Inflammatory macrophage (primary cell): Measurements from ENCODE around the gene RORC.

Source experiments
- DNase-seq, 2 donors: peaks; one replicate each; pipeline ENCODE4 v3.0.0-alpha.2; 2020 to 2022

RORC gene

DNA sequence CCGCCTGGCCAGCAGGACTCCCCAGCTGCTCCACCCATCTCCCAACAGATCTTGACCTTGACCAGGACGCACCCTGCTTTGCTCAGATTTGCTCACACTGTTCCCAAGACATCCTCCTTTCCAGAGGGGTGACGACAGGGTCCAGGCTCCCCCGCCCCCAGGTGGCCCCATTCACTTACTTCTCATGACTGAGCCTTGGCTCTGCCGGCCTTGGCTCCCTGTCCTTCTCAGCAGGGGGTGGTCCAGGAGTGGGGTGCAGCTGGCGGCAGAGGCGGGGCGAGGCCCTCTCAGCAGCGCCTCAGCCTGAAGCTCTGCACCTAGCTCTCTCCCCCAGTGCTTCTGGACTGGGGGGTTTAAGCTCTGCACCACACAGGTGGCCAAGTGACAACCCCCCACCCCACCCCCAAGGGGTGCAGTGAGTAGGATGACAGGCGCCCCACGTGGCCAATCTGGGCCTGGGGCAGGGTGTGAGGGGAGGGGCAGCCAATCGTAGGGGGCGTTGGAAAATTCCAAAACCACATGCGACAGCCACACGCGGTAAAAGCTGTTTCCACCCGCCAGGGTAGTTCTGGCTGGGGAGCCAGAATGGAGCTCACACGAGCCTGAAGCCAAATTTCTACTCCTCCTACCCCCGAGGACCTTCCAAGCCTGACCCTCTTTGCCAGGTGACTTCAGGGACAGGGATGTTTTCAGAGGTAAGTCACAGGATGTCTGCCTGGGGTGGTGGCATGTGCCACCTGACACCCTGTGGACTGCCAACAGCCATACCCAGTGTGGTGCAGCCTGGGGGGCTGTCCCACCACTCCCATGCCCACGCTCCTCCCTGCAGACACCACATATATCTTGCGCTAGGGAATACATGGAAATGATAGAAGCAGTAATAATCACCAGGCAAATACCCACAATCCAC, 5.6 kb downstream of the RORC start:
- no peak for DNase-seq

GRCh38 chr1:151825204-151825603, 6.4 kb downstream of the RORC start:
- no peak for DNase-seq

GRCh38 chr1:151823175-151823574, 8.4 kb downstream of the RORC start:
- DNase-seq: no peak

GRCh38 chr1:151822404-151822803, 9.2 kb downstream of the RORC start:
- DNase-seq: peak in 1 of 2 donors; percentile 52

DNA sequence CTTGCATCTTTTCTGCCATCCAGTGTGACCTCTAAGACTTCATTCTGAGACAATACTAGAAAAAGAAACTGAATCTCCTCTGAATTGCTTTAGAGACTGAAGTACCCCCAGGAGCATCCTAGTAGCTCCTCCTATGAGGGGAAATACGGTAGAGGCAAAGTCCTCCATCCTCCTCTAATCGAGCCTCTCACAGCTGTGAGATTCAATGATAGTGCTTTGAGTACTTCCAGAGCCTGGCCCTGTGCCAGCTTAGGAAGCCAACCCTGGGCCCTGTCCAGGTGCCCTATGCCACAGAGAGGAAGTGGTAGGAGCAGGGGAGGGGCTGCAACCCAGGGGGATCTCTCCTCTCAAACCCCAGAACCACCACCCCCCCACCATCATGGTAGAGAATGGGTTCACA, 10.7 kb downstream of the RORC start:
- DNase-seq: no peak

DNA sequence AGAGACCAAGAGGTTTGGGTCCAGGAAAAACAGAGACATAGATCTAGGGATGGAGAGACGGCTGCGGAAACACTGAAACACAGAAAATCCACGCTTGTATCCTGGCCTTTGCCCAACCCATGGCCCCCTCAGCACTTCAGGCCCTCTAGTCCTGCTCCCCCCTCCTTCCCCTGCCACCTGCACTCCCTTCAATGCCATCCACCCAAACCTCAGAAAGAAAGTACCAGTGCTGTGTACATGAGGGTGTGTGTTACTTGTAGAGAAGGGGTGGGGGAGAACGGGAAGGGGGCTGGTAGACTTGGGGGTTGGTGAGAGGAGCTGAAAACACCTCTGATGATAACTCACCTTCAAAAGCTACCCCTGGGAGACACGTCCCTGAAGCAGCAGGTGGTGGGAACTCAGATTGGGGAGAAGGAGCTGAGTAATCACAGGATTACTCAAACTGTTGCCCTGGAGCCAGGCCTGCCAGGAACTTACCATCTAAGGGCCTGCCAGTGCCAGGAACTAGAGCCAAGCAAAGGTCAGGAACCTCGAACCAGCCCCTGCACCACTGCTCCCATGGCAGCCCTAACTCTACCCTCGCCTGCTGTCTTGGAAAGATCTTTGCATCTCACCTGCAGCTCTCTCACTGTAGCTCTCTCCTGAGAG, 11.5 kb downstream of the RORC start:
- DNase-seq: no peak

GRCh38 chr1:151819227-151819835, 12.3 kb downstream of the RORC start:
- DNase-seq: no peak

- peak; percentile 52 to 54 for DNase-seq
Measured at GRCh38 chr1:151817353-151817730, 14.3 kb downstream of the RORC start.

DNA sequence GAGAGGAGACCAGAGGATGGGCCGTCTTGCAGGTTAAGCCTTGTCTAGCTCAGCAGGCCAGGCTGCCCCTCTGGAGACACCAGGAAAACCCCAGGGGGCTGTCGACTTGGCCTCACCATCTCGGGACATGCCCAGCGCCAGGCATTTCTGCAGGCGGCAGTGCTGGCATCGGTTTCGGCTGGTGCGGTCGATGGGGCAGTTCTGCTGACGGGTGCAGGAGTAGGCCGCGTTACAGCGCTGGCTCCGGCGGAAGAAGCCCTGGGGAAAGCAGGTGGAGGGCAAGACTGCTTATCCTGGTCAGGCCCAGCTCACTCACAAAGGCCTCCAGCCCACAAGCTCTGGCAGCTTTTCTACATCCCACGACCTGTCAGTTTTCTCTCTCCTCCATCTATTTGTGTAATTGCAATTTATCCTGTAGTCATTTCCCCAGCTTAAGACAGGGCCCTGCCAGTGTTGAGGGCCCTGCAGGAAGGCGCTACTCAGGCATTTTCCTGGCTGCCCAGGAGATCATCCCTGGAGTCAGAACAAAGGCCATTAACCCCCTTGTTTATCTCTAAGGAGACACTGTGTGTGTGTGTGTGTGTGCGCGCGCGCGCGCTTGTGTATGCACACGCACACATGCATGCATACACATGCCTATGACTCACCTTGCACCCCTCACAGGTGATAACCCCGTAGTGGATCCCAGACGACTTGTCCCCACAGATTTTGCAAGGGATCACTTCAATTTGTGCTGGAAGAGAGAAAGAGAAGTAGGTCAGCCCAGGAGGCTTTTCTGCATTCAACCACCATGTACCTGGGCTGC, 14.9 kb downstream of the RORC start:
- no peak for DNase-seq

GRCh38 chr1:151815716-151816327, 15.8 kb downstream of the RORC start:
- DNase-seq: no peak

DNA sequence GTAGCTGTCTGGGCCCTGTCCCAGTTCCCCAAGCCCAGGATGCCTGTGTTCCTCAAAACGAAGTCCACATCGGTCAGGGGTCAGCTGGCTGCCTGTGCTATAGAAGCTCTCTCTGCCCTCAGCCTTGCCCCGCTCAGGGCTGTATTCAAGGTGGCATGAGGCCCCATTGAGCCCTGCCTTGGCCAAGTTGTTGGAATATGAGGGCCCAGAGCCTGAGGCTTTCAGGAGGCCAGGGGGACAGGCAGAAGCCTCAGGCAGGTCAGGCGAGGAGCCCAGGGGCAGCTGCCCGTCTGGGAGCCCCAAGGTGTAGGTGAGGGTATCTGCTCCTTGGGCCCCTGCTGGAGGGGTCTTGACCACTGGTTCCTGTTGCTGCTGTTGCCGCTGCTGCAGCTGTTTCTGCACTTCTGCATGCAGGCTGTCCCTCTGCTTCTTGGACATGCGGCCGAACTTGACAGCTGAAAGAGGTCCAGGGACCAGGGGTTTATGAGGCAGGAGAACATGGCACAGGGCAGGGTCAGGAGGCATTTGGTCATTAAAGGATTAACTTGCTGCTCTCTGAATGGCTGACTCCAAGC, 16.5 kb downstream of the RORC start:
- DNase-seq: no peak

GRCh38 chr1:151814426-151814825, 17.2 kb downstream of the RORC start:
- no peak for DNase-seq

GRCh38 chr1:151813271-151813977, 18.2 kb downstream of the RORC start:
- no peak for DNase-seq

DNA sequence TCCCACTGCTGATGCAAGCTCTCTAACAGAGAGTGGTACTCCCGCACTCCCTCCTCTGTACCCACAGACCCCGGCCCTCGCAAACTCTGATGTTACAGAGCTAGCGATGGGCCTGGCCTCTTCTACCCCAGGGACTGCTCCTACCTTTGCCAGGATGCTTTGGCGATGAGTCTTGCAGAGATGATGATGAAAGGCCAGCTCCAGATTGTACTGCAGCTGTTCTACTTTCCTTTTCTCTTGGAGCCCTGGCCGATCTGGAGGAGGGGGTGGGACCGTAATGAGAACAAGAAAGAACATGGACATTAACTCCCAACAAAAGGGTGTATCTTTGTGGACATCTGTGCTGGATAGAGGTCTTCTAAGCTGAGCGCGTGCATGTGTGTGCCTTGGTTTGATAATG, 20.4 kb downstream of the RORC start:
- no peak for DNase-seq

GRCh38 chr1:151809985-151810556, 21.5 kb downstream of the RORC start:
- DNase-seq: no peak

DNA sequence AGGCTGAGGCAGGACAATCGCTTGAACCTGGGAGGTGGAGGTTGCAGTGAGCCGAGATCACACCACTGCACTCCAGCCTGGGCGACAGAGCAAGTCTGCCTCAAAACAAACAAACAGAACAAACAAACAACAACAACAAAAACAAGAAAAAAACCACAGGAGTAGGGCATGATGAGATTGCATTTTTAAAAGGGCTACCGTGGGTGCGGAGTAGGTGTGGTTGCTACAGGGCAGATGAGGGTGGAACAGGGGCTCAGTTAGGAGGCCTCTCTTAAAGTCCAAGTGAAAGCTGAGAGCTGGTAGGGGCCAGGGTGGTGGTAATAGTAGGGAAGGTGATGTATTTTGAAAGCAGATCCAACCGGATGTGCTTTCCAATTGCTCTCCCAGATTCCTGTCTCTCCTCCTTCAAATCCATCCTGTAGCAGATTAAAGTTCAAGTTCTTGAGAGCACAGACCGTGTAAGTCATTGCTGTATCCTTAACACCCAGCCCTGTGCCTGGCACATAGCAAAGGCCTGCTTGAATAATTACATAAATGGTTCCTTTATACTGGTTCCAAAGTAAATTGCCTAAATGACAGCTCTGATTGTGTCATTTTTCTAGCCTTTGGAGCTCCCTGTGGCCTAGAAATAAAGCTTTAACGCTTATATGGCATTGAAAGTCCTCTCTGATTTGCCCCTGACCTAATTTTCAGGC, 22.2 kb downstream of the RORC start:
- peak in 1 of 2 donors; percentile 22 for DNase-seq

- DNase-seq: peak; percentile 15 to 31
Measured at GRCh38 chr1:151807766-151808165, 23.8 kb downstream of the RORC start.

DNA sequence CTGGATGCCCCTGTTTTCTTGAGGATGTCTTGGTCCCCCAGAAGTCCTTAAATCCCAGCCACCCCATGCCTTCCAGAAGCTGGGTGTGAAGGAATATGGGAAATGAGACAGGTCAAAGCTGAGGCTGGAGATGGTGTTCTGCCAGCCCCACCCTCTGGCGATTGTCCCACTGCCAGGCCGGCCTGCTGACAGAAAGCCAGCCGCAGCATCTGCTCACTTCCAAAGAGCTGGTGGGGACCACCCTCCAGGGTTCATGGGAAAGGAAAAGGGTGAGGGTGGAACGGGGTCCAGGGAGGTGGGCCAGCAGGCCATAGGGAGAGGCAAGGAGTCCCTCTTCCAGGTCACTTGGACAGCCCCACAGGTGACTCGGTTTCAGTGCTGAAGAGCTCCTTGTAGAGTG, 24.5 kb downstream of the RORC start:
- DNase-seq: no peak

DNA sequence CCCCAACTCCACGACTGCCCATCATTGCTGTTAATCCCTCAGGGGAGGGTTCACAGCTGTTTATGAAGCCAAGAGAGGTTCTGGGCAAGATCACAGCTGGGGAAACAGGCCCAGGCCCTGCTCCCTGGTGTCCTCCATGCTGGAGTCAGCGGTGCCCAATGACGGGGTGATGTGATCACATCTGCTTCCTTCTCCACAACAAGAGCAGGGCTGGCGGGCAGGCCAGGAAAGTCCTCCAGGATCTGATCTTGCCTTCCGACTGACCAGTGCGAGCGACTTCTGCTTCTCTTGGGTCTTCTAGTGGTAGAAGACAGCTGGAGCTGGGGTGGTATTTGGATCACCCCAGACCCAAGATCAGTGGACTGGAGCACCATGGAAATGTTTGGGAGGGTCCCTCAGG, 25.4 kb downstream of the RORC start:
- DNase-seq: no peak

DNA sequence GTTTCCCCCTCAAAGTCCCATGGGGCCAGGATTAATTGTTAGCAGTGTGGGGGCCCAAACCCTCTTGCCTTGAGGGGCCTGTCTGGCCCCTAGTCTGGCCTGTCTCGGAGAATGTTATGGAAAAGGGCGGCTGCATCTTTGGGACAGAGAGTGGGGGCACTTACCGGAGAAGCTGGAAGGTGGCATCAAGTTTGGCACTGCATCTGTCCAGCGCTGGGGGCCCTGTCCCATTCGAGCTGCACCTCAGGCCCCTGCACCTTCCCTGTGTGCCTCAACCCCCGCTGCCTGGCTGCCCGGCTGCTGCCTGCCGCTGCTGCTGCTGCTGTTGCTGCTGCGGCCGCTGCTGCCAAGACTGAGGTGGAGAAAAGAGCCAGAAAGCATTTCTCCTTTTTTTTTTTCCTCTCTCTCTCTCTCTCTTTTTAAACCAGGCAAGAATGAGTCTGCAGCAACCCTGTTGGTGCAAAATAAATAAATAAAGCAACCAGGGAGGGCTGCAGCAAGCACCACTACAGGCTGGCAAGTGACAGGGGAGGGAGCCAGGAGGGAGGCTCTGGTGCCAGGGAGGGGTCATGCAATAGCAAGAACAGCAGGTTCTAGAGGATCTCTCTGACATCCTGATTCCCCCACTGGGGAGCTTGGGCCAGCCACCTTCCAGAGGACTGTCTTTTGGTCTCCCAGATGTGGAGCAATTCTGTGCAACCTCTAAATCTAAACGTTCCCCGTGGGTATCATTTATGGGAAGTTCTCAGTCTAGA, 26.4 kb downstream of the RORC start, which contains the start of gene LINGO4:
Gene LINGO4, minus strand, starts transcription at position 354 of the 755 bp plus-strand sequence. CDS start 2,715 bp downstream, outside the sequence.
- no peak for DNase-seq
